NCI-H1436 treated with DMSO at 0.1 percent for 48 hours (cell line): ENCODE results near the gene COQ8A.
A peak's percentile ranks its signal among the peaks of the same experiment; 100 is the strongest.

ENCODE experiments used
- DNase-seq: peaks from one replicate; lab custom pipeline; 2025; lab: John Stamatoyannopoulos, UW

COQ8A gene

DNA sequence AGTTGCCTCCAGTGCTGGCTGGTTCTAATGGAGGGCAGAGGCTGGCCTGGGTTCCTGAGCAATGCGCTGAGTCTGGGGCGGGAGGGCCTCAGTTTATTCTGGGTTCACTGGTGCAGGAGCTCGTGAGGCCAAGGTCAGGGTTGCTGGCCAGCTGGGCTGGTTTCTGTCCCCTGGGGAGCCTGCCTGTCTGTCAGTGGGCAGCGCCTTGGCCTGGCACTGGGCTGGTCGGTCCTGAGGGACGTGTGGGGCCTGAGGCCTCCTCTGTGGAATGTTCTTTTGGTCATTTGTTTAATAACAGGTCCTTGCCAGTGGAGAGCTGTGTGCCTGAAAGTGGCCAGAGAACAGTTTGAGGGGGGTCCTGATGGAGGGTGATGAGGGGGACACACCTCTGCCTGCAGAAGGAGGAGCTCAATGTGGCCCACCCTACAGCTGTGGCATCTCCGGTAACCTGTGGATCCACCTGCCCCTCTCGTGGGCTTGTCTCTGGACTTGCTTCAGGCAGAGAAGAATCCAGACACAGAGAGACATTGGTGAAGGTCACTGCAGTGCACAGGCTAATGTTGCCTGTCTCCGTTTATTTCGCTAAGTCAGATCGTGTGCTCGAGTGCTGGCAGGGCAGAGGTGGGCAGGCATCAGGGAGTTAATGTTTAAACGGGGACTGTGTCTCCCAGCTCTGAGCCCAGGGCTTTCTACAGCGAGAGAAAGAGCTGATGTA, 34.6 kb downstream of the COQ8A start:
- no peak for DNase-seq

DNA sequence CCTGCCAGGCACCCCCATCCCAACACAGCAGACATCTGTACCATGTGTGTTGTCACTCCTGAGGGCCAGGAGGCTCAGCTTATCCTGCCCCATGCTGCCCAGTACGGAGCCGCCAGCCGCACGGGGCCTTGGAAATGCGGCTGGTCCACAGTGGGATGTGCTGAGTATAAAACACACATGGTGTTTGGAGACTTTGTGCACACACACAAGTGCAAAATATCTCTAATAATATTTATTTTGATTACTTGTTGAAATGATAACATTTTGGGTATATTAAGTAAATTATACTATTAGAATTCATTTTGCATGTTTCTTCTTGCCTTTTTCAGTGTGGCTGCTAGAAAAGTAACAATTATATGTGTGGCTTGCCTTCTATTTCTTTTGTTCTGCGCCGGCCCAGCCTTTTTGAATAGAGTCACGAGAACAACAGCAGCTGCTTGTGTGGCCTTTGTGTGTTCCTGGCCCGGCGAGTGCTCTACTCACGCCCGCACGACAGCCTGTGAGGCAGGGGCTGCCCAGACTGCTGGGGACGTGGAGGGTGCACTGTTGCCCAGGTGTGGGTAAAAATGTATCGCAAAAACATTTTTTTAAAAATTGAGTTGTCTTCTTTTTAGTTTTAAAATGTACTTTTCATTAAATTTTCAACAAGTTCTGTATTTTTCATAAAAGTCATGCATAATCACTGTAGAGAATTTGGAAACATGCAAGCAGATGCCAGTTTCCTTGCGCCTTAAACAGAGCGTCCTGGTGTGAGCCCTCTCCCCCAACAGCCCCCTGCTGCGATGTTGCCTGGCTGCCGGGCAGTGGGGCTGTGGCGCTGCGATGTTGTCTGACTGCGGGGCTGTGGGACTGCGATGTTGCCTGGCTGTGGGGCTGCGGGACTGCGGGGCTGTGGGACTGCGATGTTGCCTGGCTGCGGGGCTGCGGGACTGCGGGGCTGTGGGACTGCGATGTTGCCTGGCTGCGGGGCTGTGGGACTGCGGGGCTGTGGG, 35.5 kb downstream of the COQ8A start:
- DNase-seq = peak; percentile 47

DNA sequence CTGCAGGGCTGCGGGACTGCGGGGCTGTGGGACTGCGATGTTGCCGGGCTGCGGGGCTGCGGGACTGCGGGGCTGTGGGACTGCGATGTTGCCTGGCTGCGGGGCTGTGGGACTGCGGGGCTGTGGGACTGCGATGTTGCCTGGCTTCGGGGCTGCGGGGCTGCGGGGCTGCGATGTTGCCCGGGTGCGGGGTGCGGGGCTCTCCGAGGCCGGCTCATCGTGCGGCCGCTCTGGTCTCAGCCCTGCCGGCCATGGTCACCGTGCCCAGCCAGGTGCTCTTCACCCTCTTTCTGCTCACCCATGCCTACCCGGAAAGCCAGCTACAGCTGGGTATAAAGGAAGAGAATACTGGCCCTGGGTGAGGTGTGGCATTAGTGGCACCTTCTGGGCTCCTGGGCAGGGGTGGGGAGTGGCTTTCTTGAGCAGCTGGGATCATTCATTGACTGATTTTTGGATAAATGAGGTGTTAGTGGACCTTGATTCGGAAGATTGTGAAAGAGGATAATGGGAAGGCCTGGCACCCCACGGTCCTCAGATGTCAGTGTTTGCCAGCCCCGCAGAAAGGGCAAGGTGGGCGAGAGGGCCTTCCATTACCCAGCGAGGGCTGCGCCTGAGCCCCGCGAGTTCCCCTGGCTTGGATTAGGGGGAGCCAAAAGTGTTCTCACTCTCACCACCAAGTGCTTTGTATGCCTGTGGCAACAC, 36.3 kb downstream of the COQ8A start:
- DNase-seq = no peak

DNA sequence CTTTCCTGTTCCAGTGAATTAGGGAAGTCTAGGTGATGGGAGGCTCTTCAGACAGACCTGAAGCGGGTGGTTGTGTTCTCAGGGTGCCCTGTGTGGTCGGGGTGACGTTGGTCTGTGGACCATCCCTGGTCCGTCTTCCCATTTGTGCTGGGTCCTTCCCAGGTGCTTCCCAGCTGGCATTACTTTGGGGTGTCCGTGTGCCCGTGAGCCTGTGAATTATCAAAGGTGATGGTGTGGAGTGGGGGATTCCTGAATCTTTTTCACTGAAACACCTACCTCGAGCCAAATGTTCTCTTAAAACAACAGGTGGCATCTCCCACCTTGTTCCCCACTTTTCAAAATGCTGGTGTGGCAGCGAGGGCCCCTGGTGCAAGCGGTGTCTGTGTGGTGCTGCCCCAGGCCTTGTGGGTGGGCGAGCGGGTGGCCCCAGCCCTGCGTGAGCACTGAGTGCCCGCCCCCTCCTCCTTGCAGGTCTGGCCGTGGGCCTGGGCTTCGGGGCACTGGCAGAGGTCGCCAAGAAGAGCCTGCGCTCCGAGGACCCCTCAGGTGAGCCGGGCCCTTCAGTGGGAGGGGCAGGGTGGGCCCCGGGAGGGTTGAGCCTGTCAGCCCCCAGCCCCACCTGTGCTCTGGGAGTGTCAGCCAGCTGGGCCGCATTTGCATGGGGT, 37.0 kb downstream of the COQ8A start:
- DNase-seq = no peak

DNA sequence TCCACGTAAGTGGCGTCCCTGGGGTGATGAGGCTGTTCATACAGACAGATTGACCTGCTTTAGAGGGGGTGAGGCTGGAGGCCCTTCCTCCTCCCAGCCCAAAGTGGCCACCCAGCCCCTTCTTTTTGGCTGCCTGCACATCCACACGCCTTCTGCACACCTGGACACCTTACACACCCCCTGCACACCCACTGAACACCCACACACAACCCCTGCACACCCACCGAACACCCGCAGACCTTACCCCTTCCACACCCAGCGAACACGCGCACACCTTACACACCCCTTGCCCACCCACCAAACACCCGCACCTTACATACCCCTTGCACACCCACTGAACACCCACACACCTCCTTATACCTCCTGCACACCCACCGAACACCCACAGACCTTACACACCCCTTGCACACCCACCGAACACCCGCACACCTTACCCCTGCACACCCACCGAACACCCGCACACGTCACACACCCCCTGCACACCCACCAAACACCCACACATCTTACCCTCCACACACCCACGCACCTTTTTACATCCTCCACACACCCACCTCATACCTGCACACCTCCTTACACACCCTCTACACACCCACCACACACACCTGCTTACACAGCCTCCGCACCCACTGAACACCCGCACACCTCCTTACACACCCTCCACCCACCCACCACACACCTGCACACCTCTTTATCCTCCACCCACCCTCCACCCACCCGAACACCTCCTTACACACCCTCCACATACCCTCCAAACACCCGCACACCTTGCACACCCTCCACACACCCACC, 37.7 kb downstream of the COQ8A start:
- no peak for DNase-seq

DNA sequence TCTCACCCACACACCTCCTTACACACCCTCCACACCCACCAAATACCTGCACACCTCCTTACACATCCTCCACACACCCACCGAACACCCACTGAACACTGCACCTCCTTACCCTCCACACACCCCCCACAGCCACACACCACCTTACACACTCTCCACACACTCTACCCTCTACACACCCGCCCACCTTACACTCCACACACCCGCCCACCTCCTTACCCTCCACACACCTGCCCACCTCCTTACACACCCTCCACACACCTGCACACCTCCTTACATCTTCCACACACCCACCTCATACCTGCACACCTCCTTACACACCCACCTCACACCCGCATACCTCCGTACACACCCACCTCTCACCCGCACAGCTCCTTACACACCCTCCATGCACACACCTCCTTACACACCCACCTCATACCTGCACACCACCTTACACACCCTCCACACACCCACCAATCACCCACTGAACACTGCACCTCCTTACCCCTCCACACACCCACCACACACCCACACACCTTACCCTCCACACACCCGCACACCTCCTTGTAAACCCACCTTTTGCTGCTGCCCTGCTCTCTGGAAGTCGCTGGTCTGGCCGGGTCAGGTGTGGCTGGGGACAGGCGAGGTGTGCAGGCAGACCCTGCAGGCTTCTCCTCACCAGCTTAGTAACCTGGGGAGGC, 38.5 kb downstream of the COQ8A start:
- no peak for DNase-seq

DNA sequence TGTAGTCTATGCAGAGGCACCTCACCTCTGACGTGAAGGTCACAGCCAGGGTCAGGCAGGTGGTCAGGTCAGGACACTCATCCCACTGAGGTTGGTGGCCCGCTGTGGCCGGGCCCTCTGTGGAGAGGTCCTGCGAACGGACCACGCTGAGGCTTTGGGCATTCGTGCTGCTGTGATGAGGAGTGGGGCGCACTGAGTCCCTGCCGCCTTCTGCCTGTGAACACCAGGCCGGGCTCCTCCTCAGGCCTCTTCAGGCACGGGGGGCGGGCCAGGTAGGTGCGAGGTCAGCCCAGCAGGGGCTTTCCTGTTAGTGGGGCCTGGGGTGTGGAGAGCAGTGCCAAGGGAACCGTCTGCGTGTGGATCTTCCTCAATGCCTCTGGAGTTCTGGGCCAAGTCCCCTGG, 39.0 kb downstream of the COQ8A start:
- no peak for DNase-seq

DNA sequence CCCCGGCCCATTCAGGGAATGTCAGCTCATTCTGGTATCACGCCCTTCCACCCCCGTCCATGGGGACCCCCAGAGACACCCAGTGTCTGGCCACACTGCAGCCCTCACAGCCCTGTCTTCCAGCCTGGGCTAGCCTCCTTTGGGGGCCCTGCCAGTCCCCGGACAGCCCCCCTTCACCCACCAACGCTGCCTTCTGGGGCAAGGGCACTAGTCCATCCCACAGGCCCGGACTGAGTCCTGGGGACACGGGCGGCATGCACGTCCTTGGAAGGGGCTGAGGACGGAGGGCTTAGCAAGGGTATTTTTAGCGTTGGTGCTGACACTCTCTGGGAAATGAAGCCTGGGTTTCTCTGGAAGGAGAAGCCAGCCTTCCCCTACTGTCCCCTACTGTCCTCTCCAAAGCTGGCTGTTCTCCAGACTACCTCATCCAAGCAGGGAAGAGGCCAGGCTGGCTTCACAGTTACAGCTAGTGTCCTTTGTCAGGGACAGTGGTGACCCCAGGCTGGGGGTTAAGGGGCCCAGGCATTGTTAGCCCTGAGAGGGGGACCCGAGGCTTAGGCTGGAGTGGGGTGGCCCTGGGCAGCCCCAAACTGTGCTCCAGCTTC, 39.5 kb downstream of the COQ8A start:
- no peak for DNase-seq

DNA sequence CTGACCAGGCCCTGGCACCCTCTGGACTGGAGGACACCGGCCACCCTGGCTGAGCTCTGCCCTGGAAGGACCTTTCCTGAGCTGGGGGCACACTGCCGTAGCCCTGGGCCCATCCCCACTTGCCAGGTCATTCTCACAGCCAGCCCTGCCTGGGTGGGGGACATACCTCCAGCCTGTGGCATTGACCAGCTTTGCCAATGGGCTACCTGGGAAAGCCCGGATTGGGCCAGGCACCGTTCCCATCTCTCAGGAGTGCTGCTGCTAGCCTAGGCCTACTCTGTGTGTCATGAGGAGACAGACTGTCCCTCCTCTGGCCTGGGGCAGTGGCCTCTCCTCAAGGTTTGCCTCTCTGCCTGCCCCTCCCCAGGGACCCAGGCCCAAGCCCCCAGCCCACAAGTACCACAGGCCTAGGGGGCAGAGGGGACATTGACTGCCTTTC, 40.0 kb downstream of the COQ8A start:
- DNase-seq = no peak

DNA sequence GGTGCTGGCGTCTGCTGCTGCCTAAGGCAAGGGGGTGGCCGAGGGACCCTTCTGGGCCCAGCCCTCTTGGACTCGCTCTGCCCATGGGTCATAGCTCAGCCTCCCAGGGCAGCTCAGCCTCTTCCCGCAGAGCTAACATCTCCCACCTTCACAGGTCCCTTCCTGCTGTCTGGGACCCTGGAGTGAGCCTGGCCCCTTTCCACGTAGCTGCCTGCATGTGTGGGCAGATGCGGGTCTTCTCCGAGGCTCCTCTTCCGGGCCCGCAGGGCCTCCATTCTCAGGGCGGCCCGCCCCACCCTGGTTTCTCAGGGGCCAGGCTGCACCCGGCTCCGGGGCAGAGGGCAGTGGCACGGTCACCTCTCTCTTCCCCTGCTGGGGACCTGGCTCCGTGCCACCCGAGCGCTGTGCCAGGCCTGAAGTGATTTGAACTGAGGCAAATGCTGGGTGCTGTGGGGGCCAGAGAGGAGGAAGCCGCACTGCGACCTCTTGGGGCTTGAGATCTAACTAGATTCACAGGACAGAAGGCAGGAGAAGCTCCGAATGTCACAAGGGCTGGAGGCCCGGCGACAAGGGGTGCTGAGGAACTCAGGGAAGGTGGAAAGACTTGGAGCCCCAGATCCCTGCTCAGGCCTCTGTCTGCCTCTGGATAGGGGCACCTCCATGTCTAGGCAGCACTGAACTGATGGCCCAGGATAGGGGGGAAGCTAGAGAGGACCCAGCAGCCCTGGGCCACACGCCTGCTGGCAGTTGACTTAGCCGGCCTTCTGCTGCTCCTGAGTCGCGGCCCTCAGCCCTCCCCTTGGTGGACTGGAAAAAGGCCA, 40.7 kb downstream of the COQ8A start:
- DNase-seq = no peak

DNA sequence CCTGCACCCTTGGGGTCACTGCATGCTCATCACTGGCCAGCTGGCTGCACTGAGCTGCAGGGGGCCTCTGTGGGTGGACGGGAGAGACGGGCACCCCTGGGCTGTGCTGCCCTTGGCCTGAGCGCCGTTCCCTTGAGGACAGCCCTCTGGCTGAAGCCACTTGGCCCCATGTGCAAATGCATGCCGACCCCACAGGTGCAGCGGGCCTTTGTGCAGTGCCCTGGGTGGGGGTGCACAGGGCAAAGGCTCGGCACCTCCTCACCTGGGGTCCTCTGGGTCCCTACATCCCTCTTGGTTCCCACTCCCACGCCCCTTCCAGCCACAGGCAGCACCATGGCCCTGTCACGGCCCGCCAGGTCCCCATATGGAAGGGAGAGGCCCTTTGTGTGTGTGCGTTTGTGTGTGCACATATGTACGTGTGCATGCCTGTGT, 41.3 kb downstream of the COQ8A start:
- no peak for DNase-seq

DNA sequence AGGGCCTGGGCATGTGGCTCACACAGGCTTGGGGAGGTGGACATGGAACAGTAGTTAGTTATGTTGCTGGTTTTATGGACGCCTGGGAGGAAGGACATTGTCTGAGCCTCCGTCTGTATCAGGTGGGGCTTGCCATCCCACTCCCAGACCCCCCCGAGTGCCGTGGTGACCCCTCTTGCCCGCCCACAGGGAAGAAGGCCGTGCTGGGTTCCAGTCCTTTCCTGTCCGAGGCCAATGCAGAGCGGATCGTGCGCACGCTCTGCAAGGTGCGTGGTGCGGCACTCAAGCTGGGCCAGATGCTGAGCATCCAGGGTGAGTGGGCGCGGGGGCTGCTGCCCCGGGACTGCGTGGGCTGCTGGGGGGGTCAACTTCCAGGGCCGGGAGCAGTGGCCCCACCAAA, 41.7 kb downstream of the COQ8A start:
- no peak for DNase-seq

DNA sequence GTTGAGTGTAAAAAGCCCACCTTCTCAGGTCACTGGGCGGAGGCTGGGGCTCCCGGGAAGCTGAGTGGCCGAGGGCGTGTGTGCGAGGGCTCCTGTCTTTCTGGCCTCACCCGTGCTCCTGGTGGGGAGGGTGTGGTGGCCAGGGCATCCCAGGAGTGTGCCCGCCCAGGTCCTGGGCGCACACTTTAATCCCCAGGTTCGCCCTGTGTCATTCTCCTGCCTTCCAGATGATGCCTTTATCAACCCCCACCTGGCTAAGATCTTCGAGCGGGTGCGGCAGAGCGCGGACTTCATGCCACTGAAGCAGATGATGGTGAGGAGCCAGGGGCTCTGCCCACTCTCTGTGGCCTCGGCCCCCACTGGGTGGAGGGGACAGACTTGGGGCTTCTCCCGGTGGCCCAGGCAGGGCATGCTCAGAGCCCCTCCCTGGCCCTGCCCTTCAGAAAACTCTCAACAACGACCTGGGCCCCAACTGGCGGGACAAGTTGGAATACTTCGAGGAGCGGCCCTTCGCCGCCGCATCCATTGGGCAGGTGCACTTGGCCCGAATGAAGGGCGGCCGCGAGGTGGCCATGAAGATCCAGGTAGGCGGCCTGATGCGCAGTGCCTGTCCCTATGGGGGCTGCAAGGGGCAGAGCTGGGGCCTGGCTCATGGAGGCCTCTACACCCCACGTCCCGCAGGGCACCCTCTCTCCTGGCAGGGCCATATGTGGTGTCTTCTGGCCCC, 42.5 kb downstream of the COQ8A start:
- no peak for DNase-seq

DNA sequence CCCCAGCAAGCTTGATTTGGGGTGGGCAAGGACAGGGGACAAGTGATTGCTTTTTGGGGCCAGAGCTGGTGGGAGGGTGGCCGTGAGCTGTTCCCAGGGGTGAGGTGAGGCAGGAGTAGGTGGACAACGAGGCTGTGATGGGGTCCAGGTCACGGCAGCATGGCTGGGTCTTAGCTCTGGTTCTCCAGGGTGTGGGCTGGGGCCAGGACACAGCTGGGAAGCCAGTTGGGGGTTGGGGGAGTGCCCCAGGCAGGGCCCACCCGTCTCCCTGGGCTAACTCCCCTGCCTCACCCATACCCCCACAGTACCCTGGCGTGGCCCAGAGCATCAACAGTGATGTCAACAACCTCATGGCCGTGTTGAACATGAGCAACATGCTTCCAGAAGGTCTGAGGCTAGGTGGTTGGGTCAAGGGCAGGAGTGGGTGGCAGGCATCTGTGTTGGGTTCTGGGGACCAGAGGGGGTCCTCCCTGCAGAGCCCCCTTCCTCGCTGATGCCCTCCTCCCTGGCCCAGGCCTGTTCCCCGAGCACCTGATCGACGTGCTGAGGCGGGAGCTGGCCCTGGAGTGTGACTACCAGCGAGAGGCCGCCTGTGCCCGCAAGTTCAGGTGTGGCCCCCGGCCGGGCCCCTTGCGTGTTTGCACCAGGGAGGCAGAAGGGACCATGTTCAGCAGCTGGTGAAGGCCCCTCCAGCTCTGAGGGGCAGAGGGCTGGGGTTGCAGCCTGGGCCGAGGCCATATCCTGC, 43.3 kb downstream of the COQ8A start:
- DNase-seq = no peak

DNA sequence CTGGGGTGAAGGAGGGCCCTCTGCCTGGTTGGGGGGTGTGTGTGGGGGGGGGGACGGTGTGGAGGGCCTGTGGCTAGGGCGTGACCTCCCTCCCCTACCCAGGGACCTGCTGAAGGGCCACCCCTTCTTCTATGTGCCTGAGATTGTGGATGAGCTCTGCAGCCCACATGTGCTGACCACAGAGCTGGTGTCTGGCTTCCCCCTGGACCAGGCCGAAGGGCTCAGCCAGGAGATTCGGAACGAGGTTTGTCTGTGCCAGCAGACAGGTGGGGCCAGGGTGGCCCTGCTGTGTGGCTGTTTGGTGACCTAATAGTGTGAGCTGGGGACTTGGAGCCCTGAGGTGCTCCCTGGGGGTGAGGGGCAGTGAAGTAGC, 43.9 kb downstream of the COQ8A start:
- DNase-seq = no peak

DNA sequence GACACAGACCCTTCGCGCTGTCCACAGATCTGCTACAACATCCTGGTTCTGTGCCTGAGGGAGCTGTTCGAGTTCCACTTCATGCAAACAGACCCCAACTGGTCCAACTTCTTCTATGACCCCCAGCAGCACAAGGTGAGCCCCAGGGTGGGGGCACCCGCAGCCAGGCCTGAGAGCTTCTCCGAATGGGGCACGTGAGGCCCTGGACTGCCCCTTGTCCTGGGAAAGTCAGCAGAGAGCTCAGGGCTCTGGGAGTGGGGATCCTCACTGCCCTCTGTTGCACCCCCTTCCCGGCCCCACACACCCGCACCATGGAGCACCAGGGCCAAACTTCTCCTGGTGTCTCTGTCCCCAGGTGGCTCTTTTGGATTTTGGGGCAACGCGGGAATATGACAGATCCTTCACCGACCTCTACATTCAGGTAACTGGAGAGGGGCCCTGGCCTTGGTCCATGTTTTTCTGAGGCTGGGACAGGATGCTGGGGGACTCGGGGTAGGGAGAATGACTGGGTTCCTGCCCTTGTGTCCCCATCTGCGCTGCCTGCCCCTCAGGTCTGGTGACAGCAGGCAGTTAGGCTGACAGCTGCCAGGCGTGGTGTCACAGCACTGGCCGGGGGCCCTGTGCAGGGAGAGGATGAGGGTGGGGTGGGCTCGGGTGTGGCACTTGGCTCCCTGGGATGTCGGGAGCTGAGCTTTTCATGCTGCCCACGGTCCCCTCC, 44.6 kb downstream of the COQ8A start:
- no peak for DNase-seq

DNA sequence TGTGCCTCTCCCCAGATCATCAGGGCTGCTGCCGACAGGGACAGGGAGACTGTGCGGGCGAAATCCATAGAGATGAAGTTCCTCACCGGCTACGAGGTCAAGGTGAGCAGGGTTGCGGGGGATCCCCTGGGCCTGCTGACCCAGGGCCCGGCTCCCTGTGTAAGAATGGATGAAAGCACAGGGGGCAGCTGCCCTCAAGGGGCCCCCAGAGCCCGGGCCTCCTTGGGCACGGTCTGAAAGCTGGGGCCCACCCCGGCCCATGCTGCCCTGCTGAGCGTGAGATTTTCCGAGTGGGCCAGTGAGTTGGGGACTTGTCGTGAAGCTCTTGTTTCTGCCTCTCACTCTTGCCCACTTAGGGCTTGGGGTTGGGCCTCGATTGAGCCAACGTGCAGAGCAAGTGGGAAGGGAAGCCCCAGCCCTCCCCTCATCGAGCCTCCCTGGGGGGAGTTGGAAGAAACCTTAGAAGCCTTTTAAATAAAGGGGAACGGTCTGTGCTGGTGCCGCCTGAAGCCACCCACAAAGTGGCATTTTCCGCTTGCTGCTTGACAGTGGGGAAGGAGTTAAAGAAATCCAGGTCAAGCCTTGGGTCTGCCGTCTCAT, 45.2 kb downstream of the COQ8A start:
- DNase-seq = no peak
